ENCODE results near the gene TTC39B.

TTC39B gene

GRCh38 chr9:15300218-15300617, 6.8 kb downstream of the TTC39B start:
- no peak for DNase-seq

GRCh38 chr9:15299374-15299939, 7.6 kb downstream of the TTC39B start:
- no peak for DNase-seq

GRCh38 chr9:15298362-15298761, 8.7 kb downstream of the TTC39B start:
- DNase-seq, result no peak

- peak; percentile 60 for DNase-seq
These were observed 11.1 kb downstream of the TTC39B start for GRCh38 chr9:15295761-15296405.

GRCh38 chr9:15294604-15295003, 12.4 kb downstream of the TTC39B start:
- DNase-seq, result no peak

- DNase-seq, result peak; percentile 53
These were observed 13.2 kb downstream of the TTC39B start for GRCh38 chr9:15293804-15294316.

GRCh38 chr9:15293084-15293483, 13.9 kb downstream of the TTC39B start:
- no peak for DNase-seq

- DNase-seq, result peak; percentile 4
These were observed 17.4 kb downstream of the TTC39B start for GRCh38 chr9:15289603-15290002.

GRCh38 chr9:15287309-15287708, 19.7 kb downstream of the TTC39B start:
- DNase-seq, result no peak

GRCh38 chr9:15286161-15286821, 20.7 kb downstream of the TTC39B start:
- no peak for DNase-seq

GRCh38 chr9:15282567-15283285, 24.3 kb downstream of the TTC39B start:
- DNase-seq, result no peak

GRCh38 chr9:15280647-15281046, 26.4 kb downstream of the TTC39B start:
- no peak for DNase-seq

GRCh38 chr9:15278839-15279238, 28.2 kb downstream of the TTC39B start:
- DNase-seq, result no peak

GRCh38 chr9:15278091-15278687, 28.8 kb downstream of the TTC39B start:
- DNase-seq, result no peak

- peak; percentile 28 for DNase-seq
These were observed 29.5 kb downstream of the TTC39B start for GRCh38 chr9:15277400-15278090.

GRCh38 chr9:15276328-15276938, 30.6 kb downstream of the TTC39B start:
- DNase-seq, result no peak

- no peak for DNase-seq
These were observed 32.6 kb downstream of the TTC39B start for GRCh38 chr9:15274425-15274824.

GRCh38 chr9:15272377-15272928, 34.6 kb downstream of the TTC39B start:
- no peak for DNase-seq

GRCh38 chr9:15271403-15271802, 35.6 kb downstream of the TTC39B start:
- DNase-seq, result no peak

- DNase-seq, result no peak
These were observed 38.2 kb downstream of the TTC39B start for GRCh38 chr9:15268782-15269181.

- no peak for DNase-seq
These were observed 38.7 kb downstream of the TTC39B start for GRCh38 chr9:15268317-15268716.

GRCh38 chr9:15264918-15265317, 42.1 kb downstream of the TTC39B start:
- no peak for DNase-seq

Measured in fibroblast of upper back skin (primary cell).